H1 (cell line): ENCODE data around the gene LRRTM4. TPM values are rescaled to one million over a fixed set of nuclear protein-coding genes. Genes with fewer than 3 reads are reported as not detected.

Source experiments
- CTCF ChIA-PET: fragments of 300-600 bp; sonication (Branson Sonifier 250); formaldehyde crosslinking; loops from one replicate; lab custom pipeline; 2021; ENCODE audit not compliant: partially characterized antibody; lab: Charles Lee
- POLR2A ChIA-PET: fragments of 300-600 bp; sonication (Branson Sonifier 250); formaldehyde crosslinking; loops from one replicate; lab custom pipeline; 2021; ENCODE audit warnings: inconsistent platforms; ENCODE audit not compliant: partially characterized antibody; lab: Charles Lee
- DNase-seq, 2 experiments: peaks; one replicate each; pipeline versions ENCODE4 v3.0.0 to v3.0.0-alpha.2; 2010 to 2022; ENCODE audit warnings: low spot score in 2 of 2, low read depth in 1 of 2, mixed read lengths in 1 of 2
- FAIRE-seq: peaks from 2 replicates; lab custom pipeline; 2011; peaks lifted over from hg19 to GRCh38; lab: Jason Lieb, UNC
- H2AFZ ChIP-seq: 2 replicates; pipeline ENCODE4 v1.8.1; 2012; ENCODE audit warnings: low read length, inconsistent platforms
- H2AK5ac ChIP-seq: 2 replicates; pipeline ENCODE4 v1.6.1; 2013; ENCODE audit warnings: low read depth, low read length
- H2BK120ac ChIP-seq: replicated peaks from 2 replicates; pipeline ENCODE3; 2013; ENCODE audit warnings: low read depth, low read length, inconsistent platforms
- H2BK12ac ChIP-seq: 2 replicates; pipeline ENCODE4 v1.6.1; 2013; ENCODE audit warnings: low read depth, low read length
- H2BK15ac ChIP-seq: 2 replicates; pipeline ENCODE4 v1.6.1; 2013; ENCODE audit warnings: low read length
- H2BK20ac ChIP-seq: 2 replicates; pipeline ENCODE4 v1.6.1; 2013; ENCODE audit warnings: low read length
- H2BK5ac ChIP-seq: 2 replicates; pipeline ENCODE4 v1.6.1; 2013; ENCODE audit warnings: low read depth, low read length
- H3K14ac ChIP-seq: 2 replicates; pipeline ENCODE4 v1.6.1; 2013; ENCODE audit warnings: inconsistent platforms; ENCODE audit not compliant: insufficient read length
- H3K18ac ChIP-seq: 2 replicates; pipeline ENCODE4 v1.6.1; 2013; ENCODE audit warnings: low read length; ENCODE audit errors: extremely low read depth
- H3K23ac ChIP-seq: 2 replicates; pipeline ENCODE4 v1.6.1; 2013; ENCODE audit warnings: inconsistent platforms; ENCODE audit not compliant: insufficient read length
- H3K23me2 ChIP-seq: 2 replicates; pipeline ENCODE4 v1.6.1; 2013; ENCODE audit warnings: low read depth, low read length
- H3K27ac ChIP-seq: 2 replicates; pipeline ENCODE4 v1.6.1; 2011; ENCODE audit warnings: low read depth, low read length, inconsistent platforms
- H3K27me3 ChIP-seq, 4 experiments: replicated peaks in 1 of 4; 1 replicate in 1 of 4; 2 replicates in 3 of 4; pipeline versions ENCODE4 v1.6.1 to v1.8.1; 2011 to 2013; ENCODE audit warnings: low read length in 3 of 4, mild to moderate bottlenecking in 3 of 4, inconsistent platforms in 2 of 4, mixed read lengths in 2 of 4, moderate library complexity in 1 of 4; ENCODE audit not compliant: control insufficient read depth in 3 of 4, insufficient read depth in 3 of 4; ENCODE audit errors: extremely low read depth in 1 of 4
- H3K36me3 ChIP-seq, 4 experiments: 2 replicates each; pipeline versions ENCODE4 v1.6.1 to v1.8.1; 2011 to 2013; ENCODE audit warnings: mild to moderate bottlenecking in 4 of 4, low read length in 3 of 4, moderate library complexity in 2 of 4, control low read depth in 1 of 4, inconsistent platforms in 1 of 4; ENCODE audit not compliant: insufficient read depth in 4 of 4, control insufficient read depth in 2 of 4
- H3K4ac ChIP-seq: replicated peaks from 2 replicates; pipeline ENCODE3; 2013; ENCODE audit warnings: low read length, low read depth, mixed read lengths, inconsistent platforms; ENCODE audit not compliant: insufficient read length
- H3K4me1 ChIP-seq, 4 experiments: replicated peaks in 1 of 4; 1 replicate in 1 of 4; 2 replicates in 3 of 4; pipeline versions ENCODE4 v1.6.1 to v1.8.1; 2011 to 2013; ENCODE audit warnings: low read length in 3 of 4, inconsistent platforms in 2 of 4, mixed read lengths in 1 of 4; ENCODE audit not compliant: insufficient read depth in 4 of 4, control insufficient read depth in 3 of 4
- H3K4me2 ChIP-seq, 2 experiments: 2 replicates each; pipeline versions ENCODE4 v1.6.1 to v1.8.1; 2011 to 2013; ENCODE audit warnings: low read depth in 2 of 2, low read length in 2 of 2, control low read depth in 1 of 2, inconsistent platforms in 1 of 2, mild to moderate bottlenecking in 1 of 2; ENCODE audit not compliant: insufficient read depth in 1 of 2
- H3K4me3 ChIP-seq, 4 experiments: fragments of 200-600, 300-600 bp in 1 of 4; sonication (generic), shearing (Covaris generic), sonication (Bioruptor Twin) in 1 of 4; 2 replicates each; pipeline versions ENCODE4 v1.5.1 to v1.8.1; 2011 to 2016; ENCODE audit warnings: low read length in 4 of 4, low read depth in 3 of 4, control low read depth in 2 of 4, inconsistent platforms in 2 of 4, mild to moderate bottlenecking in 2 of 4, mixed read lengths in 1 of 4, moderate library complexity in 1 of 4; ENCODE audit not compliant: insufficient read depth in 2 of 4; ENCODE audit errors: extremely low read depth in 1 of 4
- H3K56ac ChIP-seq: replicated peaks from 2 replicates; pipeline ENCODE3; 2013; ENCODE audit warnings: low read depth, mild to moderate bottlenecking, mixed read lengths, low read length, inconsistent platforms; ENCODE audit not compliant: insufficient read length
- H3K79me1 ChIP-seq: 2 replicates; pipeline ENCODE4 v1.6.1; 2013; ENCODE audit warnings: low read depth, low read length, control low read depth
- H3K79me2 ChIP-seq, 2 experiments: 2 replicates each; pipeline versions ENCODE4 v1.6.1 to v1.8.1; 2012 to 2013; ENCODE audit warnings: low read length in 2 of 2, mild to moderate bottlenecking in 2 of 2, inconsistent platforms in 1 of 2; ENCODE audit not compliant: insufficient read depth in 2 of 2, control insufficient read depth in 1 of 2
- H3K9ac ChIP-seq, 4 experiments: replicated peaks in 1 of 4; 1 replicate in 1 of 4; 2 replicates in 3 of 4; pipeline versions ENCODE4 v1.6.1 to v1.8.1; 2011 to 2013; ENCODE audit warnings: low read depth in 3 of 4, low read length in 3 of 4, control low read depth in 2 of 4, mild to moderate bottlenecking in 2 of 4, moderate library complexity in 2 of 4, inconsistent platforms in 1 of 4; ENCODE audit errors: extremely low read depth in 1 of 4
- H3K9me3 ChIP-seq, 2 experiments: 2 replicates each; pipeline versions ENCODE4 v1.6.1 to v1.8.1; 2012 to 2013; ENCODE audit warnings: mild to moderate bottlenecking in 2 of 2, moderate library complexity in 2 of 2, control low read depth in 1 of 2, inconsistent platforms in 1 of 2, low read depth in 1 of 2, low read length in 1 of 2, mixed read lengths in 1 of 2; ENCODE audit not compliant: insufficient read depth in 2 of 2
- H4K20me1 ChIP-seq, 2 experiments: replicated peaks in 1 of 2; 2 replicates each; pipeline versions ENCODE3 to v1.8.1; 2011 to 2013; ENCODE audit warnings: inconsistent platforms in 2 of 2, low read length in 2 of 2, mild to moderate bottlenecking in 1 of 2; ENCODE audit not compliant: insufficient read depth in 2 of 2, control insufficient read depth in 1 of 2
- H4K5ac ChIP-seq: 2 replicates; pipeline ENCODE4 v1.6.1; 2013; ENCODE audit warnings: low read length, low read depth, mixed read lengths, inconsistent platforms; ENCODE audit not compliant: insufficient read length
- H4K8ac ChIP-seq: 2 replicates; pipeline ENCODE4 v1.8.0; 2013; ENCODE audit warnings: mild to moderate bottlenecking, moderate library complexity, low read length, inconsistent platforms; ENCODE audit not compliant: insufficient read depth; ENCODE audit errors: extremely low read depth
- H4K91ac ChIP-seq: replicated peaks from 2 replicates; pipeline ENCODE3; 2013; ENCODE audit warnings: low read length, mixed read lengths, inconsistent platforms; ENCODE audit not compliant: insufficient read length
- CBX8 ChIP-seq: fragments of 300-800, 300-1000 bp; sonication (generic); IDR thresholded peaks from 2 replicates; pipeline ENCODE4 v1.7.1; 2016; ENCODE audit warnings: low read depth, low read length, borderline replicate concordance
- WGBS, 2 experiments: shearing (Covaris generic) in 1 of 2; methylation state at CpG; one replicate each; pipeline versions ENCODE4 v1.1.6 to v1.1.7; 2013 to 2015; ENCODE audit warnings: low lambda C conversion rate in 2 of 2, mixed read lengths in 2 of 2, inconsistent platforms in 1 of 2, low coverage in 1 of 2, missing lambda C conversion rate in 1 of 2; ENCODE audit not compliant: insufficient replicate concordance in 2 of 2, insufficient coverage in 1 of 2, insufficient read length in 1 of 2; ENCODE audit errors: extremely low coverage in 1 of 2, missing lambda C conversion rate in 1 of 2; 5-methylcytosine and 5-hydroxymethylcytosine counted together
- polyA plus RNA-seq, 7 experiments: library from polyadenylated mRNA; depleted of rRNA in 3 of 7; stranded (reverse) in 5 of 7; unstranded in 2 of 7; fragments of >200 nt in 5 of 7; fragments of 200-250 nt in 2 of 7; gene quantifications; 1 replicate in 5 of 7; 2 replicates in 1 of 7; 4 replicates in 1 of 7; pipeline versions ENCODE4 v1.2.1 to v1.2.3, GENCODE V29; 2011 to 2013; ENCODE audit warnings: missing spikeins in 2 of 7, mixed read lengths in 2 of 7
- total RNA-seq: library from RNA; stranded (reverse); fragmentation: NEBNext Ultra II Directional; extraction: Animal tissue kit (Norgen Biotek cat#: 25700); gene quantifications from 2 replicates; pipeline ENCODE4 v1.2.1, GENCODE V29; 2021

The LRRTM4 gene
- total and polyA plus RNA-seq, 2 of the 8 experiments (the other 6 are each of a cell fraction or from before 2014, with no cell fraction given) = 3.6 to 9.5 TPM

- Histone ChIP-seq H3K36me3 (no peaks in the 10 kb centered on the region), H4K91ac (no peak overlapping the region), H2BK15ac (no peak overlapping the region), H3K27ac (no peak overlapping the region), H2AFZ (no peak overlapping the region), H3K4ac (no peak overlapping the region), H3K56ac (no peak overlapping the region), H3K79me1 (no peaks in the 10 kb centered on the region), H3K9me3 (no peaks in the 10 kb centered on the region), H3K14ac (no peak overlapping the region), H3K4me1 (peaks cover 0 to 6% (median 2%) of the 10 kb centered on the region in 4 experiments; a peak in 5 of 7 replicates), H3K79me2 (no peaks in the 10 kb centered on the region), H2AK5ac (no peak overlapping the region), H3K4me3 (no peak overlapping the region), H4K8ac (no peak overlapping the region), H3K23ac (no peak overlapping the region), H2BK120ac (no peak overlapping the region), H2BK5ac (no peak overlapping the region), H3K23me2 (no peaks in the 10 kb centered on the region), H4K20me1 (no peaks in the 10 kb centered on the region), H2BK12ac (no peak overlapping the region), H3K9ac (no peak overlapping the region), H3K27me3 (no peaks in the 10 kb centered on the region), H2BK20ac (no peak overlapping the region), H3K4me2 (no peak overlapping the region), H4K5ac (no peak overlapping the region), H3K18ac (no peak overlapping the region)
- ChIA-PET POLR2A (no interaction called here), CTCF (no interaction called here)
- DNase-seq (no peak), FAIRE-seq (no peak)
- TF ChIP-seq CBX8 = no peak
- WGBS, 2 experiments = 87% methylated on average over 3 of the region's 3 CpGs; no CpG with 5 or more reads in 1 of the 2 experiments
Observed at GRCh38 chr2:77325395-77325794, 196.8 kb downstream of the LRRTM4 start.
